Parathyroid adenoma (tissue), 2 donors: Measurements from ENCODE around the gene ZC3H14.

ENCODE experiments used
- H2AFZ ChIP-seq: fragments of 300-600 bp; sonication (generic); one replicate; pipeline ENCODE4 v1.7.0; 2017; ENCODE audit warnings: antibody characterized with exemption, mild to moderate bottlenecking
- H3K27ac ChIP-seq: fragments of 300-600 bp; sonication (generic); one replicate; pipeline ENCODE4 v1.7.0; 2017
- H3K27me3 ChIP-seq: fragments of 300-600 bp; sonication (generic); one replicate; pipeline ENCODE4 v1.7.0; 2017; ENCODE audit warnings: low read length; ENCODE audit not compliant: control insufficient read depth, insufficient read depth
- H3K36me3 ChIP-seq: fragments of 300-600 bp; sonication (generic); one replicate; pipeline ENCODE4 v1.7.0; 2017; ENCODE audit warnings: low read length; ENCODE audit not compliant: control insufficient read depth, insufficient read depth
- H3K4me1 ChIP-seq: fragments of 300-600 bp; sonication (generic); one replicate; pipeline ENCODE4 v1.7.0; 2017; ENCODE audit warnings: control low read depth
- H3K4me2 ChIP-seq: fragments of 300-600 bp; sonication (generic); one replicate; pipeline ENCODE4 v1.7.0; 2017; ENCODE audit warnings: low read length
- H3K4me3 ChIP-seq: fragments of 300-600 bp; sonication (generic); one replicate; pipeline ENCODE4 v1.7.0; 2017; ENCODE audit warnings: low read depth, low read length
- H3K79me2 ChIP-seq: fragments of 300-600 bp; sonication (generic); one replicate; pipeline ENCODE4 v1.7.0; 2017; ENCODE audit warnings: control low read depth
- H3K9ac ChIP-seq: fragments of 300-600 bp; sonication (generic); one replicate; pipeline ENCODE4 v1.7.0; 2017; ENCODE audit warnings: mild to moderate bottlenecking
- H3K9me3 ChIP-seq: fragments of 300-600 bp; sonication (generic); one replicate; pipeline ENCODE4 v1.7.0; 2017; ENCODE audit warnings: low read length; ENCODE audit not compliant: control insufficient read depth
- TF ChIP-seq, protein P1 (sequence below): fragments of 300-600 bp; sonication (generic); IDR thresholded peaks from one replicate; pipeline ENCODE4 v1.7.0; 2017; ENCODE audit warnings: antibody characterized with exemption, mild to moderate bottlenecking
- donor health status: primary hyperparathyroidism.

ZC3H14 gene

GRCh38 chr14:88607829-88608228 lies 45.0 kb downstream of the ZC3H14 start:
- Histone ChIP-seq H3K27ac (no peak overlapping the region), H2AFZ (no peak overlapping the region), H3K4me2 (no peak overlapping the region), H3K79me2 (no peaks in the 10 kb centered on the region), H3K4me3 (no peak overlapping the region), H3K27me3 (no peaks in the 10 kb centered on the region), H3K4me1 (no peaks in the 10 kb centered on the region), H3K9me3 (no peaks in the 10 kb centered on the region), H3K36me3 (no peaks in the 10 kb centered on the region), H3K9ac (no peak overlapping the region)
- TF ChIP-seq, protein P1, sequence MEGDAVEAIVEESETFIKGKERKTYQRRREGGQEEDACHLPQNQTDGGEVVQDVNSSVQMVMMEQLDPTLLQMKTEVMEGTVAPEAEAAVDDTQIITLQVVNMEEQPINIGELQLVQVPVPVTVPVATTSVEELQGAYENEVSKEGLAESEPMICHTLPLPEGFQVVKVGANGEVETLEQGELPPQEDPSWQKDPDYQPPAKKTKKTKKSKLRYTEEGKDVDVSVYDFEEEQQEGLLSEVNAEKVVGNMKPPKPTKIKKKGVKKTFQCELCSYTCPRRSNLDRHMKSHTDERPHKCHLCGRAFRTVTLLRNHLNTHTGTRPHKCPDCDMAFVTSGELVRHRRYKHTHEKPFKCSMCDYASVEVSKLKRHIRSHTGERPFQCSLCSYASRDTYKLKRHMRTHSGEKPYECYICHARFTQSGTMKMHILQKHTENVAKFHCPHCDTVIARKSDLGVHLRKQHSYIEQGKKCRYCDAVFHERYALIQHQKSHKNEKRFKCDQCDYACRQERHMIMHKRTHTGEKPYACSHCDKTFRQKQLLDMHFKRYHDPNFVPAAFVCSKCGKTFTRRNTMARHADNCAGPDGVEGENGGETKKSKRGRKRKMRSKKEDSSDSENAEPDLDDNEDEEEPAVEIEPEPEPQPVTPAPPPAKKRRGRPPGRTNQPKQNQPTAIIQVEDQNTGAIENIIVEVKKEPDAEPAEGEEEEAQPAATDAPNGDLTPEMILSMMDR = no peak

DNA sequence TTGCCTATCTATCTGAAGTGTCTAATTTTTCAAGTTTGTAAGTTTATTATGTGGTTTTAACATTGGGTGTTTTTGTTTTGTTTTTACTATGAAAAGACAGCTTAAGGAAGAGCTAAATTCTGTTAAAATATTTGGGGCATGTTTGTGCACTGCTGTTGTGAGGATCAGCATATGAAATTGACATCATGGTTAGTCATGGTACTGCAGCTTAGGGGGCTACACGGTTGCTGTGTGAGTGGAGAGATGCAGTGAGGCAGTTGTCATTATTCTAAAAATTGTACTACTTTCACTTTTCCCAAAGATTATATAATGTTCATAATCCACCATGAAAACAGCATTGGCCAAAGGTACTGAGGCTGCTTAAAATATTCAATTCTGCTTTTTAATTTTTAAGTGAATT lies 49.0 kb downstream of the ZC3H14 start:
- Histone ChIP-seq H2AFZ (no peak overlapping the region), H3K9me3 (no peaks in the 10 kb centered on the region), H3K4me2 (no peak overlapping the region), H3K4me3 (no peak overlapping the region), H3K79me2 (no peaks in the 10 kb centered on the region), H3K9ac (no peak overlapping the region), H3K4me1 (no peaks in the 10 kb centered on the region), H3K36me3 (no peaks in the 10 kb centered on the region), H3K27ac (no peak overlapping the region), H3K27me3 (no peaks in the 10 kb centered on the region)
- TF ChIP-seq, protein P1 = no peak

DNA sequence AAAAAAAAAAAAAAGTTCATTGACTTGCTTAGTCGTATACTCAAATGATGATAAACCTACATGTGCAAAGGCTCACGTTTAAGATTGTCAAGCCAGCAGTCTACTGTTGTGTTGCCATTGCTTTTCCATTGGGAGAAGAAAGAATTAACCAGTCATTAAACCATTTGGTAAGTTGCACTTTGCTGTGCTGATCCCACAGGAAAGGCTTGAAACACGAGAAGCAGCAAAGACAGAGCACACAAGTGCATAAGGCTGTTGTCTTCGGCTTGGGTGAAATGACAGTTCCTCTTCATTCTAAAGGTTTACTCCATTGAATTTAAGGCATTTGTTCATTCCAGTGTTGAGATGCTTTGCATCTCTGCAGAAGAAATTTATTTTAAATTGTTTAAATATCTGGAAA lies 50.1 kb downstream of the ZC3H14 start:
- Histone ChIP-seq H3K27me3 (no peaks in the 10 kb centered on the region), H3K79me2 (no peaks in the 10 kb centered on the region), H3K27ac (no peak overlapping the region), H3K4me2 (no peak overlapping the region), H3K9ac (no peak overlapping the region), H3K4me3 (no peak overlapping the region), H3K9me3 (no peaks in the 10 kb centered on the region), H3K4me1 (no peaks in the 10 kb centered on the region), H3K36me3 (no peaks in the 10 kb centered on the region), H2AFZ (no peak overlapping the region)
- TF ChIP-seq, protein P1 = no peak

- TF ChIP-seq, protein P1 = no peak
- Histone ChIP-seq H3K27ac (no peak overlapping the region), H3K36me3 (no peaks in the 10 kb centered on the region)
These were observed 50.7 kb downstream of the ZC3H14 start for GRCh38 chr14:88613552-88614010.

DNA sequence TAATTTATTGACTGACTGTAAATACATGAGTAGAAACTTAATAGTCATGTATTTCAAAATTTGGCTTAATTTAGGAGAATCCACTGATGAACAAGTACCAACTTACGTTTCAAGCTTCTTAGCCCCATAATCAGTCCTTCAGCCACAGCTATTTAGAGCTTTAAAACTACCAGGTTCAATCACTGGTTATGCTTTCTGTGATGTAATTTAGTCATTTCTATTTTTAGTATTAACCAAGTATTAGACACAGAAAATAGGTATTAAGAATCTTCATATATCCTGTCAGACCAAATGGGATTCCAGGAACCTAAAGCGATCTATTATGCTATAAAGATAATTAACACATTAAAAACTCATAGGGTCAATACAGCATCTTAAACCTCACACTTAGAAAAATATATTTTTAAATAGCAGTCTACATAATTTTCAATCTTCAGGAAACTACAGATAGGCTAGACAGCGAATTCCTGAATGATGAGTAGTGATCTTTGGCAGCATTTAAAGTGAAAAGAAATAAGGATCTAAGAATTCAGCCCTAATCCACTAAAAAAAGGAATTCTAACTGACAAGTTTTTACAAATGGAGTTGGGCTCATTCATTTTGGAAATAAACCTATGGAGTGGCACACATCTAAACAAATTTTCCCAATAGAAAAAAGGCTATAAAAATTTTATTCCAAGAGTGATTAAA lies 51.5 kb downstream of the ZC3H14 start:
- Histone ChIP-seq H3K9me3 (no peaks in the 10 kb centered on the region), H3K4me3 (no peak overlapping the region), H3K9ac (no peak overlapping the region), H3K4me2 (no peak overlapping the region), H3K4me1 (no peaks in the 10 kb centered on the region), H3K36me3 (no peaks in the 10 kb centered on the region), H3K79me2 (no peaks in the 10 kb centered on the region), H3K27ac (no peak overlapping the region), H2AFZ (no peak overlapping the region), H3K27me3 (no peaks in the 10 kb centered on the region)
- TF ChIP-seq, protein P1 = no peak

More at GRCh38 chr14:88613552-88614010, 50.7 kb downstream of the ZC3H14 start:
- H3K9me3 ChIP-seq = no peaks in the 10 kb centered on the region
- no peak overlapping the region for H3K4me3 ChIP-seq
- H3K27me3 ChIP-seq = no peaks in the 10 kb centered on the region
- H3K9ac ChIP-seq = no peak overlapping the region
- no peak overlapping the region for H3K4me2 ChIP-seq
- no peak overlapping the region for H2AFZ ChIP-seq
- H3K4me1 ChIP-seq = no peaks in the 10 kb centered on the region
- H3K79me2 ChIP-seq = no peaks in the 10 kb centered on the region
